GM10248 (cell line): ENCODE data around the gene PHF21A.

ENCODE experiments used
- CTCF ChIA-PET: fragments of 300-600 bp; sonication (Branson Sonifier 250); formaldehyde crosslinking; extraction: SDS; loops from one replicate; lab custom pipeline; 2021; ENCODE audit warnings: antibody characterized with exemption; lab: Yijun Ruan, JAX
- POLR2A ChIA-PET: fragments of 350-650 bp; sonication (Branson Sonifier 250); formaldehyde crosslinking; extraction: SDS; loops from one replicate; lab custom pipeline; 2020; ENCODE audit warnings: antibody characterized with exemption; lab: Yijun Ruan, JAX
- DNase-seq: peaks from one replicate; pipeline ENCODE4 v3.0.0; 2012; ENCODE audit errors: extremely low spot score
- CTCF ChIP-seq: IDR thresholded peaks from 2 replicates; pipeline ENCODE4 v1.5.1; 2012; ENCODE audit warnings: mild to moderate bottlenecking, low read depth; ENCODE audit errors: extremely low read depth, missing control alignments, control extremely low read depth

Gene PHF21A

GRCh38 chr11:46001448-46001914, 119.8 kb downstream of the PHF21A start:
- POLR2A ChIA-PET = no interaction called here

GRCh38 chr11:45997599-45997998, 123.7 kb downstream of the PHF21A start:
- no peak for TF ChIP-seq CTCF
- POLR2A ChIA-PET = no interaction called here
- CTCF ChIA-PET = no interaction called here
- DNase-seq = no peak

More at GRCh38 chr11:46001448-46001914, 119.8 kb downstream of the PHF21A start:
- no peak for DNase-seq
- no peak for TF ChIP-seq CTCF
- CTCF ChIA-PET = interaction anchor here (1.2 to 5.6 kb wide), 4 partner anchors 8 to 72 kb away, joined by 3 to 43 read pairs (median 7); no protein-coding TSS in a partner anchor

GRCh38 chr11:45995342-45995734, 125.9 kb downstream of the PHF21A start:
- DNase-seq = no peak

GRCh38 chr11:45994371-45995341, 126.6 kb downstream of the PHF21A start:
- DNase-seq = no peak
- POLR2A ChIA-PET = no interaction called here
- CTCF ChIA-PET = interaction anchor here (0.8 to 7.4 kb wide), 13 partner anchors 8 to 45 kb away, joined by 3 to 58 read pairs (median 4); no protein-coding TSS in a partner anchor
- no peak for TF ChIP-seq CTCF

More at GRCh38 chr11:45995342-45995734, 125.9 kb downstream of the PHF21A start:
- CTCF ChIA-PET = interaction anchor here (0.8 to 7.4 kb wide), 7 partner anchors 9 to 30 kb away, joined by 3 to 58 read pairs (median 3); no protein-coding TSS in a partner anchor
- POLR2A ChIA-PET = no interaction called here
- no peak for TF ChIP-seq CTCF

GRCh38 chr11:45993531-45994001, 127.7 kb downstream of the PHF21A start:
- no peak for TF ChIP-seq CTCF
- DNase-seq = no peak
- CTCF ChIA-PET = interaction anchor here (0.9 to 7.4 kb wide), 10 partner anchors 8 to 44 kb away, joined by 3 to 58 read pairs (median 4); no protein-coding TSS in a partner anchor
- POLR2A ChIA-PET = no interaction called here

- no peak for DNase-seq
- CTCF ChIA-PET = interaction anchor here (3.0 kb wide), 1 partner anchor 24 kb away, joined by 16 read pairs; no protein-coding TSS in a partner anchor
Observed at GRCh38 chr11:45988921-45989320, 132.3 kb downstream of the PHF21A start.

More at GRCh38 chr11:45988921-45989320, 132.3 kb downstream of the PHF21A start:
- POLR2A ChIA-PET = no interaction called here
- TF ChIP-seq CTCF = no peak
